Measurements from ENCODE around the gene ADAMTS18.
"Not testable (repeated sequence)": the region's sequence is repeated elsewhere in the genome, so short reads cannot be mapped to it uniquely, and the experiment has no call there.

The ADAMTS18 gene, protein sequence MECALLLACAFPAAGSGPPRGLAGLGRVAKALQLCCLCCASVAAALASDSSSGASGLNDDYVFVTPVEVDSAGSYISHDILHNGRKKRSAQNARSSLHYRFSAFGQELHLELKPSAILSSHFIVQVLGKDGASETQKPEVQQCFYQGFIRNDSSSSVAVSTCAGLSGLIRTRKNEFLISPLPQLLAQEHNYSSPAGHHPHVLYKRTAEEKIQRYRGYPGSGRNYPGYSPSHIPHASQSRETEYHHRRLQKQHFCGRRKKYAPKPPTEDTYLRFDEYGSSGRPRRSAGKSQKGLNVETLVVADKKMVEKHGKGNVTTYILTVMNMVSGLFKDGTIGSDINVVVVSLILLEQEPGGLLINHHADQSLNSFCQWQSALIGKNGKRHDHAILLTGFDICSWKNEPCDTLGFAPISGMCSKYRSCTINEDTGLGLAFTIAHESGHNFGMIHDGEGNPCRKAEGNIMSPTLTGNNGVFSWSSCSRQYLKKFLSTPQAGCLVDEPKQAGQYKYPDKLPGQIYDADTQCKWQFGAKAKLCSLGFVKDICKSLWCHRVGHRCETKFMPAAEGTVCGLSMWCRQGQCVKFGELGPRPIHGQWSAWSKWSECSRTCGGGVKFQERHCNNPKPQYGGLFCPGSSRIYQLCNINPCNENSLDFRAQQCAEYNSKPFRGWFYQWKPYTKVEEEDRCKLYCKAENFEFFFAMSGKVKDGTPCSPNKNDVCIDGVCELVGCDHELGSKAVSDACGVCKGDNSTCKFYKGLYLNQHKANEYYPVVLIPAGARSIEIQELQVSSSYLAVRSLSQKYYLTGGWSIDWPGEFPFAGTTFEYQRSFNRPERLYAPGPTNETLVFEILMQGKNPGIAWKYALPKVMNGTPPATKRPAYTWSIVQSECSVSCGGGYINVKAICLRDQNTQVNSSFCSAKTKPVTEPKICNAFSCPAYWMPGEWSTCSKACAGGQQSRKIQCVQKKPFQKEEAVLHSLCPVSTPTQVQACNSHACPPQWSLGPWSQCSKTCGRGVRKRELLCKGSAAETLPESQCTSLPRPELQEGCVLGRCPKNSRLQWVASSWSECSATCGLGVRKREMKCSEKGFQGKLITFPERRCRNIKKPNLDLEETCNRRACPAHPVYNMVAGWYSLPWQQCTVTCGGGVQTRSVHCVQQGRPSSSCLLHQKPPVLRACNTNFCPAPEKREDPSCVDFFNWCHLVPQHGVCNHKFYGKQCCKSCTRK (N-terminal part only)

DNA sequence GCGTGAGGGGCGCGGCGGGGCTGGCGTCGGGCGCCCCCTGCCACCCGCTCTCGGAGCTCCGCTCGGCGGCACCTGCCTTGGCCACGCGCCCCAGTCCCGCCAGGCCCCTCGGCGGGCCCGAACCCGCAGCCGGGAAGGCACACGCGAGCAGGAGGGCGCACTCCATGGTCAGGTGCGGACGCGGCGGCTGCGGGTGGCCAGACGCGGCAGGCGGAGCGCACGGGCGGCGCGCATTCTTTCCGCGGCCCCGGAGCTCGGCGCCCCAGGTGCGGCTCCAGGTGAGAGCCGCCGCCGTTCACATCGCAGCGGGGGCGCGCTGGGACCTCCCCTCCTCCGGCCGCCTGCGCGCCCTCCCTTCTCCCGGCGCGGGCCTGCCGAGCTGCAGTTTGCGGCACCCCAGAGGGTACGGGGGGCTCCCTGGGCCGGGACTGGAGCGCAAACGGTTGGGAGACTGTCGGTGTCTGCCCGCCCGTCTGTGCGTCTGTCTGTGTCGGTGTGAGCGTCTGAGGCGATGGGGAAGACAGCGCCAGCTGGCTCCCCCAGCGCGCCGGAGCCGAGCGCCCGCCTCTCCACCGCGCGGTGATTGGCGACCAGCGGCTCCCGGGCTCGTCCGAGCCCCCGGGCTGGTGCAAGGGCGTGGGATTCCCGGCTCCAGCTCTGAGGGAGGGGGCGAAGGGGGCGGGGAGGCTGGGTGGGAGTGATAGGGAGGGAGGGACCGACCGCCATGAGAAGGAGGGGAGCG lies at the start of gene ADAMTS18:
TSS of gene ADAMTS18 (minus strand) at position 505 of the 742 bp plus-strand sequence. CDS start at position 166, 339 bp downstream.
- DNase-seq = no peak

DNA sequence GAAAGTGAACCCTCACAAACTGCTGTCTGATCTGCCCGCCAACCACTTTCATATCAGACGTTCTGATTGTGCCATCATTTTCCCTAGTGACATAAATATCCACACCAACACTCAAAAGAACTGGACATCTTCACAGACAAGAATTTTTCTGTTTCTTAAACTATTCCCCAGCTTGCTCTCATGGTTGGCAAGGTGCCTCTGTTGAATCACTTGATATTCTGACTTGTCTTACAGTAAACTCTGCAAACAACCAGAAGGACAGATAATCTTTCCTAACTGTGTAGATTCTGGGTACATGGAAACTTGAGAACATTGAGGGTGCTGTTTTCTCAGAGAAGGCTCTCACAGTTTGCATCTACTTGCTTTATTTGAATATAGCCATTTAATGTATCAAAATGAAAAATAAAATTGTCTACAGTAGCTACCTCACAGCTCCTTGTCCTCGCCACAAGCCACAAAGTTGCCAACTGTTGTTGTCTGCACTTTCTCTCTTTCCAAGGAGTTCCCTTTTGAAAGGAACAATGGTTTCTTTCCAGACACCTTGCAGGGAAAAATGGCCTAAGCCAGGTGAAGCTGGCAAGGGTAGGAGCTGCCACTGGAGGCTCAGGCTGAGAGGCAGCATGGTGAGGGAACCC lies 46.0 kb upstream of the ADAMTS18 start:
- DNase-seq = no peak

DNA sequence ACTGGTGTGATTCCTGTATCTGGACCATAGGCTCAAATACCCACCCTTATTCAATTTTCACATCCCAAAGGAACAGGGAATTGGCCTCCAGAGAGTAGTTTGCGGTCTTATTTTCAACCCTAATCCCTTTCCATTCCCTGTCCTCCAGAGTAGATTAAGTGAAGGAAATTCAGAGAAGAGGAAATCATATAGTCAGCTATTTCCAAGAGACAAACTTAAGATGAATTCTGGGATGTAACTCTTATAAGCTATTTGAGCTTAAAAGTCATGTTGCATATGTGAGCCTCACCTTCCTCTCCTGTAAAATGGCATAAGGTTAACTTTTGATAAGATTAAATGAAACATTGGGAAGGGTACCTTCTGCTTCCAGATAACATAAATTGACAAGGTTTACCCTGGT lies 37.4 kb upstream of the ADAMTS18 start:
- no peak for DNase-seq

DNA sequence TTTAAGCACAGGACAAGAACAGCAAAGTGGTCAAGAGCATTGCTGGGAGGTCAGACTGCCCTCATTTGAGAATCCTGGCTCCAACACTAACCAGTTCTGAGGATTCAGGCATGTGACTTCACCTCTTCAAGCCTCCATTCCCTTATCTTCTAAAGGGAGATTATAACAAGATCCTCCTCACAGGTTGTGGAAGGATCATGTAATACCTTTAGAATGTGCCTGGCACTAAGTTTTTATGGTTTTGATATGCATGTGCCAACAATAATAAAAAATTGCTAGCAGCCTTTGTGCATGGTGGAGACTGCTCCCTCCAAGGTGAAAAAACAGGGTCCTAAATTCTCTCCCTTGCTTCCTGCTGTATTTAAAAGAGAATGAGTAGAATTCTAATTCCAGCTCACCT lies 36.0 kb upstream of the ADAMTS18 start:
- no peak for DNase-seq

DNA sequence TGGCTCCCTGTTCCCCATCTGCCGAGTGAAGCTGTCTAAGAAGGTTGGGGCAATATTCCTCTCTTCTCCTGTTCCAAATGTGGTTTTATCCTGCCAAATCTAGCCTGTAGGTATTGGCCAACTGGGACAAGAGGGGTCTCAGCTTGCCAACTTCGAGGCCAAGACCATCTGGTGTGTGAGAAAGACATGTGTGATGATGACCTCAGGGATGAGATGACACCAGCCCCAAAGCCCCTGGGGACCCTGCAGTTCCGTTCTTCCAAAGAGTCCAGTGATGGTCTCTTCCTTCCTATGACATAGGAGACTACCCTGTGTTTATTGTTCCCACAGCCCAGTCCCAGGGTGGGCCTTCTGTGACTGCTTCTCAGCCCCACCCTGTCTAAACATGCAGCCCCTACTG lies 34.8 kb upstream of the ADAMTS18 start:
- DNase-seq = no peak

DNA sequence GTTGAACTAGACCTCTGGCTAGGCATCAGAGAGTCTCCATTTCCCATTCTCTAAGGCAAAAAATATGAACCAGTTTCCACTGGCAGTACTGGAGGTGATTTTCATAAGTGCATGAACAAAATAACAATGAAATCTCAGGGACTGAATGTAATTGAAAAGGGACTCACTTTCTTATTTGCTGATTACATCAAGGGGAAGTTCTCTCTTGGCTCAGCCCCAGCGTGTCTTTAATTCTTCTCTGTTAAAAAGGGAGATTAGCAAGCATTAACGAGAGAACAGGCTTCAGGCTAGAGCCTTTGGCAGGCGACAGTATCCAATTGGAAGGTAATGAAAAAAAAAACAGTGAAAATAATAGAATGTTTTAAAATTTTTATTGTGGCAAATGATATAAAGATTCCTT lies 34.0 kb upstream of the ADAMTS18 start:
- DNase-seq = no peak

DNA sequence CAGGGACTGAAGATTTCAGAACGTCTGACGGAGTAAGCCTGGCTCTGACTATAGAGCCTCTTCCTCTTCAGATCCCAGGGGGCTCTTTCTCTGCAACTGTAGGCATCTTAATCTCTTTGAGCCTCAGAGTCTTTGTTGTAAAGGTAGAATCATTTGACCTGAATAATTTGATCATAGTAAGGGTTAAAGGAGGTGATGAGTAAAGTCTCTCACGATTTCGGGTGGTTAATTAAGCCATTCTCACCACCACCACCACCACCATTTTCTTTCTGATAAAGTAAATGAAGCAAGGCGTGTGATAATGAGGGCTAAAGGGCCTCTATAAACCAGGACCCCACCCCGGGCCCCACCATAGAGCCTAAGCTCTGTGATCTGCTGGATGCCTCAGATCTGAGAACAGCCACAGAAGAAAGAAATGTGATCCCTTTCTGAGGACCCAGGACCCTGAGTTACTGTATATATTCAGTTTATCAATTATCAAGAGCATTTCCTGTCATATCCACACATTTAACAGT lies 33.0 kb upstream of the ADAMTS18 start:
- no peak for DNase-seq

DNA sequence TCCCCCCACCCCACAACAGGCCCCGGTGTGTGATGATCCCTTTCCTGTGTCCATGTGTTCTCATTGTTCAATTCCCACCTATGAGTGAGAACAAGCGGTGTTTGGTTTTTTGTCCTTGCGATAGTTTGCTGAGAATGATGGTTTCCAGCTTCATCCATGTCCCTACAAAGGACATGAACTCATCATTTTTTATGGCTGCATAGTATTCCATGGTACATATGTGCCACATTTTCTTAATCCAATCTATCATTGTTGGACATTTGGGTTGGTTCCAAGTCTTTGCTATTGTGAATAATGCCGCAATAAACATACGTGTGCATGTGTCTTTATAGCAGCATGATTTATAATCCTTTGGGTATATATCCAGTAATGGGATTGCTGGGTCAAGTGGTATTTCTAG lies 28.8 kb upstream of the ADAMTS18 start:
- DNase-seq = not testable (repeated sequence)

DNA sequence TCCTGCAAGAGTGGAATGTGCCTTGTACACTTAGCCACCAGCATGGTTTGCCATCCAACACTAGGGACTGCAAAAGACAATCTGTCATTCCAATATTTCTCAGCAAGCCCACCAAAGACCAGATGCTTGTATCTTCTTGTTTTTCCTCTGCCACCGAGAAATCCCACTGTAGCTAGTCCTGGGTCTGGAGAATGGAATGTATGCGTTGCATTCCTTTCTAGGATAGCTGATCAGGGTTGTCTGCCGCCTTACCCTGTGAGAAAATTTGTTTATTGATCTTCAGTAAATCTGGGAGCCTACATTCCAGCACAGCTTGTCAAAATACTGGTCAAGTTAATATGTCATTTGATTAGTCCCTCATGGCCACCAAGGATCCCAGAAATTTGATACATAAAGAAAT lies 28.1 kb upstream of the ADAMTS18 start:
- no peak for DNase-seq

DNA sequence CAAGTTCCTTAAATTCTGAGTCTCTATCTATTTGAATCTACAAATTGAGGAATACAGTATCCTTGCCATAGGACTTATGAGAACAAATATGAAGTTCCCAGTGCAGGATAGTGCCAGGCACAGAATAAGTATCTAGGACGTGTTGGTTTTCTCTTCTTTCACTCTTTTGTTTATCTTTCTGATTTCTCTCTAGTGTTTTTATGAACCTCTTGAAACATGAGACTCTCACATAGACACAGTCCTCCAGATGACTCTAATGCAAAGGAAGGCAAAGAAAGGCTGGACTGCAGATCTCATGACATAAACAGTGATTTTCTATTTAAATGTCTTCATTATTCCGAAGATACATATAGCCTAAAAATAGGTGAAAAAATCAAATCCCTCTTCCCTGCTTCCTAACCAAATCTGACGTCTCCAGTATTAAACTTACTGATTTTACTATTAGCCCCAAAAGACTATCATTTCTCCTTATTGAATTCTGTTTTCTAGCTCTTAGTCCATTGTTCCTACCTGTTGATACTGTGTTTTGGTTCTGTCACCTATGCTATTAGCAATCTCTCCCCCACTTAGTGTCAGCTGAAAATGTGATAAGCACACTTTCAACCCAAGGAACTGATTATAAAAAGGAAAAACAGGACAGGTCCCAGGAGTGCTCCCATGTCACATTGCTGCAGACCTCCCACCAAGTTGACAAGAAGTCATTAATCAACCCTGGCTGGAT lies 24.9 kb upstream of the ADAMTS18 start:
- no peak for DNase-seq

DNA sequence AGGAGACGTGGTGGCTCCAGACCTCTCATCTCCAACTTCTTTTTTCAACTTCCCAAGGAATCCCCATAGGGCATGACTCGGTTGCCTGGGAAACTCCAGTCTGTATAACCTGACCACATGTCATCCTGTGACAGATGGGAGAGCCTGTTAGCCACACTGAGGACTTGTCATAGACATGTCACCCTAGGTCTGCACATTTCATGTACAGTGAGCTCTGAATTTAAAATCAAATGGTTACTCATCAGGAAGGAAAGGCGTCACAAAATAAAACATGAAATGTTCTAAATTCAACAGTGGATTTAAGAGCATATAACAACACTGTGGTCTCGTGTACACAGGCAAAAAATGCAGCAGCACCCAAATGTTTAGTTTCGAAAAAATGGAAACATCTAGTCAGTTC lies 22.2 kb upstream of the ADAMTS18 start:
- no peak for DNase-seq

DNA sequence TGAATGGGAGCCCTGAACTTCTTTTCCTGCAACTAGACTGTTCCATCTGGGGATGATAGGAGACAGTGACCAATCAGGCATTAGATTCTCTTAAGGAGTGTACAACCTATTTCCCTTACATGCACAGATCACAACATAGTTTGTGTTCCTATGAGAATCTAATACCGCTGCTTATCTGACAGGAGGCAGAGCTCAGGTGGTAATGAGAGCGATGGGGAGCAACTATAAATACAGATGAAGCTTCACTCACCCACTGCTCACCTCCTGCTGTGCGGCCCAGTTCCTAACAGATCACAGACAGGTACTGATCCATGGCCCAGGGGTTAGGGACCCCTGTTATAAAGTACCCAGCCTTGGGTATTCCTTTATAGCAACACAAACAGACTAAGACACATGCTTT lies 17.4 kb upstream of the ADAMTS18 start:
- no peak for DNase-seq

DNA sequence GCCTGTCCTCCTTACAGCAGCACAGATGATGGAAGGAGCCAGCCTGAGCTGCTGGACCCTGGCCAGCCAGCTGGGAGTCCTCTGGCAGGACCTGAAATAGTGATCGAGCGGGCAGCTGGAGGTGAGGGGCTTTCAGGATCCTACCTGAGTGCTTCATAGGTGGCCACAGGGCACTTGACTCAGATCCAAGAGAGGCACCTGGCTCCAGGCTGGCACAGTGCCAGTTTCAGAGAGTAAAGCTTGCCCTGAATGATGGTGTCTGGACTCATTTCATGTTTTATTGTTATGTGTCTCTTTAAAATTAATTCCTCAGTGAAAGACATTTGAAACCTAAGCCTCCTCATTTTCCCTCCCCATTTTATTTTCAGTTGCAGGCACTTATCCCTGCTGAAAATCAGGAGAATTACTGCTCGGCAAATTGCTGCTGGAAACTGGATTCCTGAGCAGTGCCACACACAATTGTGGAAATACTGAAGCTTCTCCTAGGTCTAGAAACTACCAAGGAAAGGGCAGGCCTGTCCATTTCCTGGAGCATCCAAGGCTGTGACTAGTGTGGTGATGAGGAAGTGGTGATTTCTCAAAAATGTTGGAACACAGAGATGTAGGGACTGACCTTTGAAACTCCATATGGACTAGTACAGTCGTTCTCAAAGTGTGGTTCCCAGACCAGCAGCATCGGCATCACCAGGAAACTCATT lies 16.1 kb upstream of the ADAMTS18 start:
- DNase-seq = no peak

DNA sequence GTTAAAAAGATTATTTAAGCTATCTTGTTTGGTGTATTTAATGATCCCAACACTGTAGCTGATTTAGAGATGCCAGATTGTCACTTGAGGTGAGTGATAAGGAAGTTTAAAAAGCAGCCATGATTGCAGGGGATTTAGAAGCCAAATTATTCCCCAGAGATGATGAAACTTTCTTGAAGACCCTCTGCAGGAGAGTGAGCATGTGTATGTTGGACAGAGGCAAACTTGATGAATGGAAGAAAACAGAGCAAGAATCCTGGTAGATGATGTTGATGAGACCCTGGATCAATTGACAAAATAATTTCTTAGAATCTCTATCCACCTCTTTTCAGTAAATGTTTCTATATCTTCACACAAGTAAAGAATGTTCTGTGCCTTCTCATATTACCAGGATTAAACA lies 14.4 kb upstream of the ADAMTS18 start:
- DNase-seq = no peak

DNA sequence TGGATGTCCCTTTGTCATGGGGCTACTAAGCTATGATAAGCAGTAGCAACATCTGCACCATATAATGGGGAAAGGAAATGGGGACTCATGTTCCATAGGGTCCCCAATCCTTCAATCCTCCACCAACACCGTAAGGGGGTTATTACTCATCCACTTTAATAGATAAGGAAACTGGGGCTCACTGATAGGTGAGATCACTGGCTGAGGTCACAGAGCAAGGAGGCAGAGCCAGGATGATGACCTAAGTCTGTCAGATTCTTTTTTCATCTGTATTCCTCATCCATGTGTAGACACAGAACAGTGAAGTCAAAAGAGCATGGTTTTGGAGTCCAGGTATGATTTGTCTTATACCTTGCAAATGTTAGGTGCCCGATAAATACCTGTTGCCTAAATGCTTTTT lies 10.5 kb upstream of the ADAMTS18 start:
- no peak for DNase-seq

DNA sequence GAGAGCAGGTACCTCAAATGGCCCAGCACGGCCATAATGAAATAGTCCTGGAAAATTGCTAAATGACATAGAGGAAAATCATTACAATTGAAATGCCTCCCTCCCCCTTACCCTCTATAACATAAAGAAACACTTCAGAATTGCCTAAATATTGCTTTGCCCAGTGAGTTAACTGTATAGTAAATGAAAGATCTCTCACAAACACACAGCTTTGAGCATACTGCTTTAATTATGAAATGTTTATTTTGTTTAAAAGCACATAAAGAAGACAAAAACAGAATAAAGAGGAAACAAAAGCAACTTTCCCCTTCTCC lies 9.3 kb upstream of the ADAMTS18 start:
- no peak for DNase-seq

DNA sequence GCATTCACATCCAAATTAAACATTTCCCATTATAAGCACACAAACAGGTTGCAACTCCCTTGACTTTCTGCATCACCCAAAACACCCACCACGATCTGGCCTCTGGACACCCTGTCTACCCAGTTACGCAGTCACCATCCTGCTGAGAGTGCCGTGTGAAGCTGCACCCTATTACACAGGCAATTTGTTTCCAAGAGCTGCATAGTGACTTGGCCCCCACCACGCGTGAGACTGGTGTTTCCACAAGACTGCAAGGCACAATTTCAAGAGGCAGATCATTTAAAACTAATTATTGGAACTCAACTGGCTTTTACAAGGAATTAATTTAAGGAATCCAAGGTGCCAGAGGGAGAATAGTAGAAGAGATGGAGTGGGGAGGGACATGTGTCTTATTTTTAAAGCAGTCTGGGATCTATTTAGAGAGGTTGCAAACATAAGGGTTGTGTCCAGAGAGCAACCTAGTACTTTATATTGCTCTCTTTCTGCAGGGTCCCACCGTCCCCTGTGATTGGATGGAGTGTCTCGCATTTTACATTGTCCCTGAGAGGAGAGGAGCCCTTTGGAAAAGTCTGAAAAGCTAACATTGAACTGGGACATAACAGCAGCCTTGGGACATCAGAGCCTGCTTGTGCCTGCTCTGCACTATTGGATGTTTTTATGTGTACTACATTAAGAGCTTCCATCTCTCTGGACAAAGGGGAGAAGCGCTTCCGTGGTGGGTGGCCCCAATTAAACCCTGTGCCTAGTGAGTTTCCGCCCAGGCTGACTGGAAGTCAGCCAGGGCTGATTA lies 8.7 kb upstream of the ADAMTS18 start:
- no peak for DNase-seq

DNA sequence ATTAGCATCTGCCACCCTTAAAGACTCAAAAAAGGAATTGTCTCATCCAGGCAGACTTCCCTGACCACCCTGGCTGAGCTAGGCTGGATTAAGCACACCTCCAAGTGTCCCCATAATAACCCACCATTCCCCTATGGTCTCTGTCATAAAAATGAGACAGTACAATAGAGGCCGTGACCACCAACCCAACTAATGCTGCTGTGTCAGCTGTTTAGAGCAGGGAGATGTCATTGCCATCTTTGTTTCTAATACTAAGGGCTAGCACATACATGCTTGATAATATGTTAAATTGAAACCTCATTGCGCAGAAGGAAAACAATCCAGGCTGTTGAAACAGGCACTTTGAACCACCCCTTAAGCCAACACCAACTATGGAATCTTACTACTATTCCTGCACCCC lies 7.2 kb upstream of the ADAMTS18 start:
- no peak for DNase-seq

DNA sequence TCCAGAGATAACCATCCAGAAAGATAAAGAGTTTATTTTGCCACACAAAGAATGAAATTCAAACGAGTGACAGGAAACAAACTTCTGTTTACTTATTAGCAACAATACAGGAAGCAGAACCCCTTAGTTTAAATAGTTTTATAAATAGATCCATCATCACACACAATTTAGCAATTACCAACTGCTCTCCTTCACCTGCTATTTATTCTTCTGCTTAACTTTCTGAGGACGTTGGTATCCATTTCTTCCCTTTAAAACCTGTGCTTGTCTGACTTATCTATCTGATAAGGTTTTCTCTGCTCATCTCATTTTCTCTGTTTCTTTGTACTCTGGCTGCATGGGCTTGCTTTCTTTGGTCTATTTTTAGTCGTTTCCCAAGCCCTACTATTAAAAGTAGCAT lies 4.3 kb upstream of the ADAMTS18 start:
- DNase-seq = no peak

DNA sequence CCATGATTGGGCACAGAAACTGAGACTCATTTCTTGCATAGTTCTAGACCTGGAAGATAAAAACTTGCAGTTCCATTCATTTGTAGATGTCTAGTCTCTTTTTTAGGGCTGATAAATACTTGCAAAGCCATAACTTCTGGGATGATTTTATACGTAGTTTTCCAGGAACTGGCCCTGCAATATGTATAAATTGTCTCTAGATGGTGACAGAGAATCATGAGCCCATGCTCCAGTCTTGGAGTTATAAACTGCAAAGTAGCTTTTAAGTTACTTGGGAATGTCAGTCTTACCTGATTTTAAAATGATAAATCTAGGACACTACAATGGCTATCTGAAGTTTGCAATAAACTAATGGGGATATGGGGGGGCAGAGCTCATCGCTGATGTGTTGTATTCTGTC lies 3.0 kb upstream of the ADAMTS18 start:
- DNase-seq = no peak
